Endothelial cell (in vitro differentiated cells): Measurements from ENCODE around the gene RAB22A. TPM values are rescaled to one million over a fixed set of nuclear protein-coding genes. Genes with fewer than 3 reads are reported as not detected.

Experiments
- DNase-seq: peaks from one replicate; pipeline ENCODE4 v3.0.0; 2021; ENCODE audit warnings: low spot score
- H3K27ac Mint-ChIP-seq: one replicate; pipeline ENCODE4 v1.8.0; 2021; ENCODE audit warnings: mixed read lengths, inconsistent platforms; ENCODE audit not compliant: unreplicated experiment
- H3K27me3 Mint-ChIP-seq: one replicate; pipeline ENCODE4 v1.8.0; 2021; ENCODE audit warnings: mild to moderate bottlenecking, moderate library complexity, mixed read lengths, inconsistent platforms; ENCODE audit not compliant: unreplicated experiment
- H3K36me3 Mint-ChIP-seq: one replicate; pipeline ENCODE4 v1.8.0; 2021; ENCODE audit warnings: mild to moderate bottlenecking, low read depth, mixed read lengths, inconsistent platforms; ENCODE audit not compliant: unreplicated experiment
- H3K4me1 Mint-ChIP-seq: one replicate; pipeline ENCODE4 v1.8.0; 2021; ENCODE audit warnings: mild to moderate bottlenecking, mixed read lengths, inconsistent platforms; ENCODE audit not compliant: unreplicated experiment
- H3K4me3 Mint-ChIP-seq: one replicate; pipeline ENCODE4 v1.8.0; 2021; ENCODE audit warnings: mild to moderate bottlenecking, mixed read lengths, inconsistent platforms; ENCODE audit not compliant: unreplicated experiment
- H3K9me3 Mint-ChIP-seq: one replicate; pipeline ENCODE4 v1.8.0; 2021; ENCODE audit warnings: mixed read lengths, inconsistent platforms; ENCODE audit not compliant: unreplicated experiment
- total RNA-seq: library from RNA; stranded (reverse); fragmentation: NEBNext Ultra II Directional; extraction: Animal tissue kit (Norgen Biotek cat#: 25700); gene quantifications from one replicate; pipeline ENCODE4 v1.2.1, GENCODE V29; 2021; ENCODE audit not compliant: unreplicated experiment
- TF ChIP-seq, protein P1 (sequence below): fragments of 200-600 bp; sonication (generic); IDR thresholded peaks from one replicate; pipeline ENCODE4 v1.5.0; 2021; ENCODE audit warnings: antibody characterized with exemption; ENCODE audit not compliant: unreplicated experiment

The RAB22A gene
- total RNA-seq, 1 donor from 2014 or later = 14.2 TPM

DNA sequence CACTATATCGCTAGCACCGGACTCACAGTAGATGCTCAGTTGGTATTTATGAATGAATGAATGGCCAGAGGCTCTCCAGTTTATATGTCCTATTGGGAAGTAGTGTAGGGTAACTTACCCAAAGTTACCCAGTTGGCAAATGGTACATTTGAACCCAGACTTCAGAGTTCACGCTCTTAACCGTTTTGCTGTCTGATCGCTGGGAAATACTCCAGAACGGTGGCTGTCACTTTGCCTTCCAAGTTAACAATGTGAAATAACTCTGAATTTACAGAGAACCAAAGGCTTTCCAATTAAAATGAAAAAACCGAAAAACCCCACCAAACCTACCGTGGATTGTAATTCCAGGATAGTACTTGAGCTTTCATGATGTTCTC, 81.1 kb downstream of the RAB22A start:
- peak overlapping the region; percentile 90 for H3K27ac Mint-ChIP-seq
- peaks cover 7% of the 10 kb centered on the region for H3K36me3 Mint-ChIP-seq

DNA sequence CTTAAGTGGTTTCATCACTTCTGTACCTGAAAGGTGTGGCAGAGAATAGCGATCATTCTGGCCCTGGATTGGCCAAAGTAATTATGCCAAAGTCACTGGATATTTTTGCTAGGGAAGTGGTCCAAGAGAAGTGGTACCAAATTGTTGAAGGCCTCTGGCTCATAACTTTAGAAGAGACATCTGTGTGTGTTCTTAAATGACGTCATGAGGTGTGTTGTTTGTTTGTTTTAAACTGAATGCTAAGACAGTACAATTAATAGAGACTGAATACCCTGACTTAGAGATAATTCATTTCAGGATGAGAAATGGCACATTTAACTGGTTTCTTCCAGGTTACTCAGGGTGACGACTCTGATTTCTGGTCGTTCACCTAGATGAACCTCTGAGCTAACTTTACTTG, 82.8 kb downstream of the RAB22A start:
- Mint-ChIP-seq H3K27me3 (peaks cover 4% of the 10 kb centered on the region), H3K9me3 (no peaks in the 10 kb centered on the region), H3K27ac (no peak overlapping the region), H3K4me3 (no peak overlapping the region), H3K36me3 (peaks cover 7% of the 10 kb centered on the region), H3K4me1 (peaks cover 19% of the 10 kb centered on the region)
- TF ChIP-seq, protein P1, sequence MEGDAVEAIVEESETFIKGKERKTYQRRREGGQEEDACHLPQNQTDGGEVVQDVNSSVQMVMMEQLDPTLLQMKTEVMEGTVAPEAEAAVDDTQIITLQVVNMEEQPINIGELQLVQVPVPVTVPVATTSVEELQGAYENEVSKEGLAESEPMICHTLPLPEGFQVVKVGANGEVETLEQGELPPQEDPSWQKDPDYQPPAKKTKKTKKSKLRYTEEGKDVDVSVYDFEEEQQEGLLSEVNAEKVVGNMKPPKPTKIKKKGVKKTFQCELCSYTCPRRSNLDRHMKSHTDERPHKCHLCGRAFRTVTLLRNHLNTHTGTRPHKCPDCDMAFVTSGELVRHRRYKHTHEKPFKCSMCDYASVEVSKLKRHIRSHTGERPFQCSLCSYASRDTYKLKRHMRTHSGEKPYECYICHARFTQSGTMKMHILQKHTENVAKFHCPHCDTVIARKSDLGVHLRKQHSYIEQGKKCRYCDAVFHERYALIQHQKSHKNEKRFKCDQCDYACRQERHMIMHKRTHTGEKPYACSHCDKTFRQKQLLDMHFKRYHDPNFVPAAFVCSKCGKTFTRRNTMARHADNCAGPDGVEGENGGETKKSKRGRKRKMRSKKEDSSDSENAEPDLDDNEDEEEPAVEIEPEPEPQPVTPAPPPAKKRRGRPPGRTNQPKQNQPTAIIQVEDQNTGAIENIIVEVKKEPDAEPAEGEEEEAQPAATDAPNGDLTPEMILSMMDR = no peak
- DNase-seq = no peak

More for the DNA sequence above, 81.1 kb downstream of the RAB22A start:
- peaks cover 19% of the 10 kb centered on the region for H3K4me1 Mint-ChIP-seq
- peak overlapping the region; percentile 95 for H3K4me3 Mint-ChIP-seq
- H3K9me3 Mint-ChIP-seq = no peaks in the 10 kb centered on the region
- peaks cover 4% of the 10 kb centered on the region for H3K27me3 Mint-ChIP-seq
- TF ChIP-seq, protein P1 = no peak
- DNase-seq = no peak

GRCh38 chr20:58393299-58393698, 83.8 kb downstream of the RAB22A start:
- Mint-ChIP-seq H3K9me3 (no peaks in the 10 kb centered on the region), H3K4me1 (peaks cover 19% of the 10 kb centered on the region), H3K27ac (no peak overlapping the region), H3K36me3 (peaks cover 7% of the 10 kb centered on the region), H3K4me3 (no peak overlapping the region), H3K27me3 (peaks cover 4% of the 10 kb centered on the region)
- DNase-seq = no peak
- TF ChIP-seq, protein P1 = no peak

- Mint-ChIP-seq H3K27ac (no peak overlapping the region), H3K4me3 (no peak overlapping the region), H3K4me1 (peaks cover 18% of the 10 kb centered on the region), H3K36me3 (peaks cover 5% of the 10 kb centered on the region), H3K9me3 (no peaks in the 10 kb centered on the region), H3K27me3 (peaks cover 1% of the 10 kb centered on the region)
- no peak for DNase-seq
- TF ChIP-seq, protein P1 = no peak
Observed at GRCh38 chr20:58394801-58395200, 85.3 kb downstream of the RAB22A start.

DNA sequence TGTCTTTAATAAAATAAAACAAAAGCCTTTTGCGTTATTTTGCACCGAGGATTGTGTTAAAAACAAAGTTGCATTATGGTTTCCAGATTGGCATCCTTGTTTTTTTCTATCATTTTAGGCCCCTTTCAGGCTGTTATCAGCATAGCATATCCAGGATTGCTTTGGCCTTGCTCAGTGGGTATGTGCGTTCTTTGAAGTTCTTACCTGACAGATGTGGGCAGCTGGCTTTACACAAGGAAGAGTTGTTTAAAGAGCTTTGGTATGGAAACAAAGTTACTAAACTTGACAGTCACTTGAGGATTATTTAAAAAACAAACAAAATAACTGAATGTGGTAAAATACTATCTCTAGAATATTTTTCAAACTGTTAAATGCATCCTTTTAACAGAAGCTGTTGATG, 86.1 kb downstream of the RAB22A start:
- Mint-ChIP-seq H3K4me1 (peaks cover 13% of the 10 kb centered on the region), H3K27me3 (no peaks in the 10 kb centered on the region), H3K9me3 (no peaks in the 10 kb centered on the region), H3K27ac (no peak overlapping the region), H3K36me3 (peaks cover 3% of the 10 kb centered on the region), H3K4me3 (no peak overlapping the region)
- TF ChIP-seq, protein P1 = no peak
- DNase-seq = no peak
